Frontal cortex (tissue), 4 donors: Measurements from ENCODE around the gene TYMP. TPM values are rescaled to one million over a fixed set of nuclear protein-coding genes. Genes with fewer than 3 reads are reported as not detected.

Experiments
- DNase-seq, 2 donors: peaks; one replicate each; pipeline ENCODE4 v3.0.0; 2012; ENCODE audit warnings: low spot score in 2 of 2
- FAIRE-seq: peaks from 2 replicates; lab custom pipeline; 2012; peaks lifted over from hg19 to GRCh38; lab: Jason Lieb, UNC
- total RNA-seq: library from RNA; depleted of rRNA; stranded (reverse); fragments of >200 nt; gene quantifications from one replicate; pipeline ENCODE4 v1.2.3, GENCODE V29; 2014
- donor health status: control.
- donor health status: control.
- donor health status: control.

TYMP gene
- total RNA-seq, 1 donor from 2014 or later: 1.6 TPM

DNA sequence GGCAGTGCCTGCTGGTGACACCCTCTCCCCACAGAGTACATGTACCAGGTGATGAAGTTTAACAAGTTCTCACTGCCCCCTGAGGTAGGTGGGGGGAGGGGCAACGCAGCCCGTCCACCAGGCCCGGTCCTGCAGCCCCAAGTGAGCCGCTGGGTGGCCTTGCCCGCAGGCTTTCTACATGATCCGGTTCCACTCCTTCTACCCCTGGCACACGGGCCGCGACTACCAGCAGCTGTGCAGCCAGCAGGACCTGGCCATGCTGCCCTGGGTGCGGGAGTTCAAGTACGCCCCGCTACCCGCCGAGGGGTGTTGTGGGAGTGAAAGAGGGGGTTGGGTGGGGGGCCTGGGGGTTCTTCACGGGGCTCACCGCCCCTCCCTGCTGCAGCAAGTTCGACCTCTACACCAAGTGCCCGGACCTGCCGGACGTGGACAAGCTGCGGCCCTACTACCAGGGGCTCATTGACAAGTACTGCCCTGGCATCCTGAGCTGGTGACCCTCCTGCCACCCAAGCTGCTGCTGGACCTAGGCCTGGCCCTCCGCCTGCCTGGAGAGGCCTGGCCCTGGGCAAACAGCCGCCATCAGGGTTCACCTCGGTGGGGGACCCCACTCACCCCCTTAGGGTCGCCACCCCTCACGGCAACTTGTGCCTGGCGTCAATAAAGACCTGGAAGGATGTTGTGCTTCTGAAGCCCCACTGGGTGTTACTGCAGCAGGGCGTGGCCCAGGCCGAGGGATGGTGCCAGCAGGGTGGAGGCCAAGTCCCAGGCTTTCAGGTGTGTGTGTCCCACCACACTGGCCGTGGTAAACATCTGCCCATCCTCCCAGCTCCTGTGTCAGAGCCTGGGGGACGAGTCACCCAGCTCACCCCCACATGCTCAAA lies 40.2 kb downstream of the TYMP start:
- no peak for FAIRE-seq
- no peak for DNase-seq

DNA sequence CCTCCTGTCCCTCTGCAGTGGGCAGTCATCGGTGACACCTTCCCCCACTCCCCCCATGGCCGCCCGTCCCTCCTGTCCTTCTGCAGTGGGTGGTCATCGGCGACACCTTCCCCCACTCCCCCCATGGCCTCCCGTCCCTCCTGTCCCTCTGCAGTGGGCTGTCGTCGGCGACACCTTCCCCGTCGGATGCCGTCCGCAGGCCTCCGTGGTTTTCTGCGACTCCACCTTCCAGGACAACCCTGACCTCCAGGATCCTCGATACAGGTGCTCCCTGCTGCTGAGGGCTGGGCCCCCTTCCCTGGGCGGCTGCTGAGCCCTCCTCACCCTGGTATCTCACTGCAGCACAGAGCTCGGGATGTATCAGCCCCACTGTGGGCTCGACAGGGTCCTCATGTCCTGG lies 40.9 kb downstream of the TYMP start:
- FAIRE-seq (no peak), DNase-seq (no peak)

DNA sequence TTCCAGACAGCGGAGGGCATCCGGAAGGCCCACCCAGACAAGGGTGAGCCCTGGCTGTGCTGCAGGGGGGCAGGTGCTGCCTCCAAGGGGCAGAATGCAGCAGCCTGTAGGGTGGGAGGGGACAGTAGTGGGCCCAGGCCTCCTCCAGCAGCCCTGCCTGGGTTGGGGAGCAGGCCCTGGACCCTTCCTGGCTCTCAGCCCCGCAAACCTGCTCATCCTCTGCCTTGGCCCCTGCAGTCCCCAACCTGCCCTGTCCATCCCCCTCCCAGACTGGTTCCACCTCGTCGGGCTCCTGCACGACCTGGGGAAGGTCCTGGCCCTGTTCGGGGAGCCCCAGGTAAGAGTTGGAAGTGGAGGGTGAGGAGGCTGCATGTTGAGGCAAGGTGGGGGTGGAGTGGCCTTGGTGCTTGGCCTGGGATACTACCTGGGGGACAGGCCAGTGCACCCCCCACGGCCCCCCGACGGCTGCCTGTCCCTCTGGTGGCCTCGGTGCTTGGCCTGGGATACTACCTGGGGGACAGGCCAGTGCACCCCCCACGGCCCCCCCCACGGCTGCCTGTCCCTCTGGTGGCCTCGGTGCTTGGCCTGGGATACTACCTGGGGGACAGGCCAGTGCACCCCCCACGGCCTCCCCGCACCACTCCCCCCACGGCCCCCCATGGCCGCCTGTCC lies 41.7 kb downstream of the TYMP start:
- DNase-seq: no peak
- no peak for FAIRE-seq

DNA sequence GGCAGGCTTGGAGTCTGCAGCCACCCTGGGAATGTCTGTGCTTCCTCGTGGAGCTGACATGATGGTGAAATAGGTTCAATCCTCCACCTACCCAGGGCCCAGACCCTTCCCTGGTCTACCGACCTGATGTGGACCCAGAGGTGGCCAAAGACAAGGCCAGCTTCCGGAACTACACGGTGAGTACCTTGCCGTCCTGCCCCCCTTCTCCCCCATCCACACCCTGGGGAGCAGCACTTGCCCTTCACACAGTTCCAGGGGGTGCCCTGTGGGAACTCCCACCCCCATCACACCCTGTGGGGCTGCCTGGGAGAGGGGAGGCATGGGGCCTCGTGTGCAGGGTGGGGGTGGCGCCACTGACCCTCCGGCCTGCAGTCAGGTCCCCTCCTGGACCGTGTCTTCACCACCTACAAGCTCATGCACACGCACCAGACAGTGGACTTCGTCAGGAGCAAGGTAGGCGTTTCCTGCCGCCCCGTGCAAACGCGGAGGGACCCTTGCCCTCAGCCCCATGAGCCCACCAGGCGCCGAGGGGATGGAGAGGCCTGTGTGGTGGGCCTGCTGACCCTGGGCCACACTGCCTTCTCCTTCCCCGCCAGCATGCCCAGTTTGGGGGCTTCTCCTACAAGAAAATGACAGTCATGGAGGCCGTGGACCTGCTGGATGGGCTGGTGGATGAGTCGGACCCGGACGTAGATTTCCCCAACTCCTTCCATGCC lies 42.4 kb downstream of the TYMP start:
- FAIRE-seq: no peak
- no peak for DNase-seq

DNA sequence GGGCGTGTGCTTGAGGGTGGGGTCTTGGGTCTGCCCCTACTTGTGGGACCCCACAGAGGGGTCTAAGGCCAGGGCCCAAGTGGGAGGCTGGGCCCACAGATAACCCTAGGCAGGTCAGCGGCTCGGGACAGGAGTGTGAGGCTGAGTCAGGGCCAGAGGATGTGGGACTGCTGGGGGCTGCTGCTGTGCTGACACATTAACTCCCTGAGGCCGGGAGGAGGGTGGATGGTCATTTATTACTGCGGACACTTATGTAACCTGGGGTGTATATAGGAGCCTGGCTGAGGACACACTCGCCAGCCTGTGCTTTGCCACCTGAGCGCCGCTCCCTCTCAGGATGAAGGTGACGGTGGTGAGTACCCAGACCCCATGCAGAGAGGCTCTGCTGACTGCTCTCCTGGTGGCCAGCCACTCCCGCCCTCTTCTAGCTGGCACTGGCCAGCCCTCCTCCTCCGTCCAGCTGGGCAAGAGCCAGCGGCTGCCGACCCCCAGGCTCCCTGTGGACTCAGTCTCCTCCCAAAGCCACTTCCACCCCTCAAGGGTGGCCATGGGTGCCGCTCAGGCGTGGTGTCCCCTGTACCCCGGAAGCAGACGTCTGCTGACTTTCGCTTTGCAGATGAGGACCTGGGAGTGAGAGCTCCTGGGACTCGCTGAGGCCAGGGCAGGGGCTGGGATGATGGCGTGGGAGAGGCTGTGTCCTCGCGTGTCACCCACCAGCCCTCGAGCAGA lies 43.1 kb downstream of the TYMP start, which contains the start of gene MIOX:
Gene MIOX, plus strand, starts transcription at position 299 of the 729 bp plus-strand sequence. Its CDS starts 39 bp downstream, at position 338.
- FAIRE-seq (no peak), DNase-seq (no peak)

DNA sequence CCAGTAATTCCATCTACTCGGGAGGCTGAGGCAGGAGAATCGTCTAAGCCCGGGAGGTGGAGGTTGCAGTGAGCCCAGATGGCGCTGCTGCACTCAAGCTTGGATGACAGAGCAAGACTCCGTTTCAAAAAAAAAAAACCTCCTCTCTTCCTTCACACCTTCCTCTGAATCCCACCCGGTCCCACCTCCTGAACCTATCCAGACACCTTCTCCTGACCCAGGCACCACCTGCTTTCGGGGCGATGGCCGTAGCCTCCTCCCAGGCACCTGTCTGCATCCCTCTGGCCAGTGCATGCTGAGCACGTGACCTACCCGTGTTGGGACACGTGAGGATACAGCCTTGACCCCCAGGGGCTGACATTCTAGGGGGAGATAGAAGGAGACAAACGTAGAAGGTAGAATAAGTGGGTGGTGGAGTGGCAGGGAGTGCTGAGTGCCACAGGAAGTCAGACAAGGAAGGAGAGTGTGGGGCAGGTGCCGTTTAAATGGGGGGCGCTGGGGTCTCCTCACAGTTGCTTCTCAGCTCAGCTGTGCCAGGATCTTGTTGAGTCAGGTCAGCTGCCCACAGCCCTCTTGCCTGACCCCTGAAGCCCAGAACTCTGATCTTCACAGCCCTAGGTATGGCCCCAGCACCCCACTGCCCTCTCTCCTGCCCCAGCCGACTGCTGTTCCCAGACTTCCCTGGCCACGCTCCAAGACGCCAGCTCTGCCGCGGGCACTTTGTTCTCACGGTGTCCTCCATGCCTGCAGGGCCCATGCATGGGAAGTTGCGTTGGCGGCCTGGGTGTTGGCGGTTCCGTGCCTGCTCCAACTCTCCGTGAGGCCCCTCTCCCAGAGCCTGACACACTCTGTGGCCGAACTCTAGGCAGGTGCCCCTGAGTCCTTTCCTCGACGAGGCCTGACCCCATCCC lies 44.3 kb downstream of the TYMP start:
- FAIRE-seq: no peak

DNA sequence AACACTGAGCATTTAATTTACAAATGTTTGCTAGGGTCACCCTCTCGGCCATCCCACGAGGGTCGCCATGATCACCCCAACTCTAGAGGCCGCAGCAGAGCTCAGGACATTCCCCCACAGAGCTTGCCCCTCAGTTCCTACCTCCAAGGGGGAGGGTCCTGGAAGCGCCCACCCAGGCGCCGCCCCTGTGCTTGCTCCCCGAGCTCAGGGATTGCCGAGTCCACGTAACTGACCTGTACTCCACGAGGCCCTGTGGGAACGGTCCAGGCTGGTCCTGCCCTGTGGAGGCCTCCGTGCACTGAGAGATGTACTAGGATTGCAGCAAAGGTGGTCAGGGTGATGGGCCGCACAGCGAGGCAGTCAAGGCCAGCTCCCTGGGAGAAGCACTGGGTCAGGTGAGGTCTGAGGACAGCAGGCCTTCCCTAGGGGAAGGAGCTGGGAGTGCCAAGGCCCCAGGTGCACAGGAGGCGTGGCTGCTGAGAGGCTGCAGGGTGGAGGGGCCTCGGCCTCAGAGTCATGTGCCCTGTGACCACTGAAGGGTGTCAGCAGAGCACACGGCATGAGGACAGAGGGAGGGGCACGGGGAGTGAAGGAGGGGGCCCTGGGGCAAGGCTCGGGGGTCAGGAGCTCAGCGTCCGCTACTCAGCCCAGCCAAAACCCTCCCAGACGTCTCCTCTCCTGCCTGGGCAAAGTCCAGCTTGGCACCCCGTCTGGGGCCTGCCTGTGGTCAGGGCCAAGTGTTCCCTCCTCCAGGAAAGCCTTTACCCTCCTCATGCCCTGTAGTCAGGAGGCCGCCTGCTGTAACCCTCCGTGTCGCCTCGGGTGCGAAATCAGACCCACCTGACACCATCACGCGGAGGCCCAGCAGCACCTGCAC lies 45.6 kb downstream of the TYMP start:
- FAIRE-seq (no peak), DNase-seq (no peak)

More for the DNA sequence above, 44.3 kb downstream of the TYMP start:
- DNase-seq: no peak

DNA sequence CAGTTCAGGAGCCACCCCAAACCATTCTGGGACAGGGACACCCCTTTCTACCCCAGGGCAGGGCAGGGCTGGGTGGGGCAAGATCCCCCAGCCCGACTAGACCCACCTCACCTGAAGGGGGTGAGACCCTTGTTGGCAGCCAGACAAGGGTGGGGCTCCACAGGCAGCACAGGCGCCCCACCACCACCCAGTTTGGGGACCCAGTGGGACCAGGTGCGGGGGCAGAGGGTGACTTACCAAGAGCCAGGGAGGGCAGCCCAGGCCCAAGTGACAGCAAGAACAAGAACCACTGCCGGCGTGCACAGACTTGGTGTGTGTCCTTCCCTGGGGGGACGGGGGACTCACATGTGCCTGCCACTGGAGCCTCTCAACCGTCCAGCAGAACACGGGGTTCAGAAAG lies 46.3 kb downstream of the TYMP start:
- DNase-seq (no peak), FAIRE-seq (no peak)

DNA sequence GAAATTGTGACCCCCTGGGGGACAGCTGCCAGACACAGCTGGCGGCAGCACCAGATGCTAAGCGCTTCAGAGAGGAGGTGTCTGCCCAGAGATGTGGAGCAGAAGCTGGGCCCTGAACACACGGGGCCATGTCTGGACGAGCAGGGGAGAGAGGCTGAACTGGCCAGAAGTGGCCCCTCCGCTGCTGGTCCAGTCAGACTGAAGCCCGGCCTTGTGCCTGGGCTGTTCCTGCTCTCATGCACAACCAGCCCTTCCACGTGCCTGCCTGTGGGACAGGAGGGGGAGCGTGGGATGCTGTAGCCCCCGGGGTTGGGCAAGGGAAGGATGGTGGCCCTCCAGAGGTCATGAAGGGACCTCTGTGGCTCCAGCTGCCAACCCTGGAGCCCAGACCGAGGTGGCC lies 46.7 kb downstream of the TYMP start:
- DNase-seq: no peak
- no peak for FAIRE-seq

DNA sequence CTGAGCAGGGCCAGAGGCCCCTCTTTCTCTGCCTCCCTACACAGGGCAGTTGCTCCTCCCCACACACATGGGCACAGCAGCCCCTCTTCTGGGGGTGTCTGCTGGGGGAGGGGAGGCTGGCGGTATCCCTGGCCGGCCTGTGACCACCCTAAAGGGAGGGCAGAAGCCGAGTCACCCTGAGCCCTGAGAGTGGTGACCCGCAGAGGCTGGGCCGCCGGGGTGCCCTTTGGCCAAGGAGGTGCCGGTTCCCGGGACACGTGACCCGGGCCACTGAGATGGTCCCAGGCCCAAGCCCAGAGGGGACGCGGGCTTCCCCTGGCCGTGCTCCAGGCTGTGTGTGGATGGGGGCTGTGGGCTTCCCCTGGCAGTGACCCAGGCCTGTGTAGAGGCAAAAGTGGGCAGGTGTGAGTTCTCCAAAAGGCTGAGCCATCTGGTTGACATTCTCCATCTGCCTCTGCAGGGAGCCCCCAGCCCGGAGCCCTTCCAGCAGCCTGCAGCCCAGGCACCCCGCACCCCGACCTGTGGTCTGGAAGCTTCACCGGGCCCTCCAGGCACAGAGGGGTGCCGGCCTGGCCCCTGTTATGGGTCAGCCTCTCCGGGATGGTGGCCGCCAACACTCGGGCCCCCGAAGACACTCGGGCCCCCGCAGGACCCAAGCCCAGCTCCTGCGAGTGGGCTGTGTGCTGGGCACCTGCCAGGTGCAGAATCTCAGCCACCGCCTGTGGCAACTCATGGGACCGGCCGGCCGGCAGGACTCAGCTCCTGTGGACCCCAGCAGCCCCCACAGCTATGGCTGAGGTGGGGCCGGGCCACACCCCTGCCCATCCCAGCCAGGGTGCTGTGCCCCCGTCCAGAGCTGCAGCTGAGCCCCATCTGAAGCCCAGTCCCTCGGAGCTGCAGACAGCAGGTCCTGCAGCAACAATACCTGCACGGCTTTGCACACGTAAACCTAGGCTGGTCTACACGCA lies 47.4 kb downstream of the TYMP start:
- FAIRE-seq (no peak), DNase-seq (no peak)

DNA sequence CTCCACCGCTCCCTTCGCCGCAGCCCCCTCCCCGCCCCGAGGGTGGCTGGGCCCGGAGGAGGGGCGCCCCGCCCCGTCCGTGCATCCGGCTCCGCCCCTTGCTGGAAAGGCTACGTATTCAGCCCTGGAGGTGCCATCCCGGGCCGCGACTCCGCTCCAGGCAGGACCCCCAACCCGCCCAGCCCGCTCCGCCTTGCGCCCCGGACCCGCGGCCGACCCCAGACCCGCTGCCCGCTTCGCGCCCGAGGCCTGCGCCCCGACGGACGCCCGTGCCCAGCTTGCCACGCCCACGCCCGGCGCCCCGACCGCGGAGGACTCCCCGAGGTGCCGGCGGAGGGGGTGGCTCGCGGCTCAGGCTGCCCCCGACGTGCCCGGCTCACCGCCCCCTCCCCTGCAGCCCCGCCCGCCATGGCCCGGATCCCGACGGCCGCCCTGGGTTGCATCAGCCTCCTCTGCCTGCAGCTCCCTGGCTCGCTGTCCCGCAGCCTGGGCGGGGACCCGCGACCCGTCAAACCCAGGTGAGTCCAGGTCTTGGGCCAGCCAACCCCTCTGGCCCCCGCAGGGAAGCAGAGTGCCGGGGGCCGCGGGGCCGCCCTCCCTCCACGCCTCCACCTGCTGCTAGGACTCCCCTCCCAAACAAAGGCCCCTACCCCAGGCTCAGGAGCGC lies 48.2 kb downstream of the TYMP start, which contains the start of gene ADM2:
Gene ADM2, plus strand, starts transcription at position 104 of the 667 bp plus-strand sequence. Its CDS starts 305 bp downstream, at position 409.
- FAIRE-seq (no peak), DNase-seq (peak in 1 of 2 donors; percentile 64)

DNA sequence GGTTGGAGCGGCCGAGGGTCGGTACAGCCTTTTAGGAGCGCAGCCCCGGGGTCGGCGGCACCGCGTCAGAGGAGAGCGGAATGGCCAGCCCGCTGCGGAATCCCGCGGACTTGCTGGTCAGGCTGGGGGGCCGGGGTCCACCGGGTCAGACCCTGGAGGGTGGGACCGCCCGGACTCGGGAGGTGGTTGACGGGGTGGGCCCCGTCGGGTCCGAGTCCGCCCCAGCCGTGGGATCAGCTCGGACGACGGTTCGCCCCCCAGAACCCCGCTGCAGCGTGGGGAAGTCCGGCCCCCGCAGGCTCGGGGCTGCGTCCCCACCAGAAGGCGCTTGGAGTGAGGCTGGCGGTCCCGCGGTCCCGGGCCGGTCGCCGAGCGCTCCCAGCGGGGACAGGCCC lies 48.8 kb downstream of the TYMP start:
- DNase-seq (no peak), FAIRE-seq (no peak)

DNA sequence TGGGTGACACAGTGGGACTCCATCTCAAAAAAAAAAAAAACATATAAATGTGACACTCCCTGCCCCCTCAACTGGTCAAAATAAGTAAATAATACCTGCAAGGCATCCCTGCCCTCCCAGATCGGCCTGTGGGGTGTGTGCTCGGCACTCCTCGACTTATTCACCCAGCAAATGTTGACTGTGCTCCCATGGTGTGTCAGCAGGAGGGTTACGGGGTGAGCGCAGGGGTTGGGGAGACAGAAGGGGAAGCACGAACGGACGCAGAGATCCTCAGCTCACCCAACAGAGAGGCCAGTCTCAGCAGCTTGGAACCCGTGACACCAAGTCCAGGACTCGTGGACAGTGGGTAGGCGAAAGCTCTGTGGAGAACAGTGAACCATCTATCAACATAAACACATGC lies 50.1 kb downstream of the TYMP start:
- DNase-seq (no peak), FAIRE-seq (no peak)

DNA sequence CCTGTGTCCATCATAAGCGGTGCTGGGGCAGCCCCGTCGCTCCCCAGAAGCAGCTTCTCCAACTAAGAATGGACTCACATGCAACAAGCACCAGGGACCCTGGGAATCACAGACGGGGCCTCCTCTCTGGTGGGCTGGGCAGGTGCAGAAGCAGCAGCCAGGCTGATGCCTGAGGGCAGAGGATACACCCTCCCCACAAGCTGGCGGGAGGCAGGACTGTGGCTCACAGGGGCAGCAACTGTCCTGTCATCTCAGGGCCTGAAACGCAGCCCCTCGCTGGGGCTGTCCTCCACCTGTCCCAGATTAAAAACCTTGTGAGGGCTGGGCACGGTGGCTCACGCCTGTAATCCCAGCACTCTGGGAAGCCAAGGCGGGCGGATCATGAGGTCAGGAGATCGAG lies 51.9 kb downstream of the TYMP start:
- no peak for FAIRE-seq
- DNase-seq: no peak

DNA sequence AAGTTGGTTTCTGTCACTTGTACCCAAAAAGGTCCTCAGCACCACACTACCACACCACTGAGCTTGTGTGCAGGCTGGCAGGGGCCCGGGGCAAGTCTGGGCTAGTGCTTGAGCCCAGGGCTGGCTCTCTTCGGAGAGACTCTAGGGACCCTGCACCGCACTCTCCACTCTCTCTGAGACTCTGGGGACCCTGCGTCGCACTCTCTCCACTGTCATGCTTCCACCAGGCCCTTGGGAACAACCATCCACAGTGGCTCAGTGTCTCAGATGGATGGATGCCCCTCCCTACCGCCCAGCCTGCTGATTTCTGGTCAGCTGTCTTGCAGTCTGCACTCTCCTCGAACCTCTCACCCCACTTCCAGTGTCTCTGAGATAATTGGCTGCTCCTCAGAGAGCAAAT lies 52.9 kb downstream of the TYMP start:
- DNase-seq (no peak), FAIRE-seq (no peak)
